Stimulated activated CD4-positive, alpha-beta T cell treated with anti-CD3 and anti-CD28 coated beads, Interleukin-15, amount 100 ng/mL, for 24 hours (primary cell): ENCODE results near the gene NRXN2.

Experiments
- DNase-seq: peaks from one replicate; pipeline ENCODE4 v3.0.0-alpha.2; 2020

Gene NRXN2

GRCh38 chr11:64560139-64560771, 162.7 kb downstream of the NRXN2 start:
- no peak for DNase-seq

- no peak for DNase-seq
These were observed 163.5 kb downstream of the NRXN2 start for GRCh38 chr11:64559351-64560138.

GRCh38 chr11:64558869-64559268, 164.1 kb downstream of the NRXN2 start:
- DNase-seq: no peak

- no peak for DNase-seq
These were observed 164.8 kb downstream of the NRXN2 start for GRCh38 chr11:64558065-64558745.

DNA sequence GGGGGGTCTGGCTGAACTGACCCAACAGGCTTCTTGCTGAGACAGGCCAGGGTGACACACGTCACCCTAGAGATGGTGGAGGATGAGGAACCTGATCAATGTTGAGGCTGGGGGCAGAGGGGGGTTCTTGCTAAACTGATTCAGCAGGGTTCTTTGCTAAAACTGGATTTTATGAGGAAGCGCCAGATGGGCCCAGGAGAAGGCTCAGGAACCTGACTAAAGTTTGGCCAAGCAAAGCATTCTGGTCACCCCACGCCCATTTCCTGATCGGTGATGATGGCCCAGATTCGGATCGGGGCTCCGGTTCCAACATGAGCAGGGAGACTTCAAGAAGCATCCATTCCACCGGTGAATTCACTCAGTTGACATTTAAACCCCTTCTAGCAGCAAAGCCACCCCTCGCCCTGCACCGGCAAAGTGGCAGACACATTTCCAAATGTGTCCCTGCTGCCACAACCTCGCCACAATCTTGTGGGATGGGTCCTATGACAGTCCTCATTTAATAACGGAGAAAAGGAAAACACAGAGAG, 166.2 kb downstream of the NRXN2 start:
- no peak for DNase-seq
